ENCODE data around the gene XRCC2.

- TF ChIP-seq CTCF (IDR thresholded peaks at IDR 0.05) = no peak
- no peak for TF ChIP-seq POLR2A (IDR thresholded peaks at IDR 0.05)
Observed at GRCh38 chr7:152643979-152644559, 31.9 kb downstream of the XRCC2 start.
